ENCODE data around the gene SDK2. TPM values are rescaled to one million over a fixed set of nuclear protein-coding genes. Genes with fewer than 3 reads are reported as not detected.
"Not testable (repeated sequence)": the region's sequence is repeated elsewhere in the genome, so short reads cannot be mapped to it uniquely, and the experiment has no call there.

Gene SDK2
- total and polyA plus RNA-seq, 4 donors, result 0.15 to 5.3 (median 2.5) TPM

- H3K9me3 ChIP-seq (ENCODE audit: control insufficient read depth, low read length), result no peaks in the 10 kb centered on the region
- intact Hi-C loops (cut with DNase I), result no loop called here
- no peak overlapping the region for H3K27ac ChIP-seq (ENCODE audit: low read depth in 1 of 2, low read length in 2 of 2)
- no peaks in the 10 kb centered on the region for H3K4me1 ChIP-seq (ENCODE audit: control insufficient read depth in 1 of 2, insufficient read depth in 2 of 2, low read length in 2 of 2)
- no peaks in the 10 kb centered on the region for H3K36me3 ChIP-seq (ENCODE audit: control insufficient read depth in 1 of 2, insufficient read depth in 2 of 2, low read length in 1 of 2)
- no peak overlapping the region for H3K4me3 ChIP-seq (ENCODE audit: low read length in 2 of 2)
- whole genome bisulfite sequencing, 2 donors, result 8 to 11% methylated on average over 12 of the region's 12 CpGs
- ATAC-seq (ENCODE audit: low FRiP score) (peak; percentile 59), DNase-seq (peak; percentile 84 to 90)
- H3K27me3 ChIP-seq (ENCODE audit: control insufficient read depth in 1 of 2, insufficient read depth in 2 of 2, low read length in 1 of 2), result no peaks in the 10 kb centered on the region
Measured at GRCh38 chr17:73474370-73474988, 169.8 kb downstream of the SDK2 start.

DNA sequence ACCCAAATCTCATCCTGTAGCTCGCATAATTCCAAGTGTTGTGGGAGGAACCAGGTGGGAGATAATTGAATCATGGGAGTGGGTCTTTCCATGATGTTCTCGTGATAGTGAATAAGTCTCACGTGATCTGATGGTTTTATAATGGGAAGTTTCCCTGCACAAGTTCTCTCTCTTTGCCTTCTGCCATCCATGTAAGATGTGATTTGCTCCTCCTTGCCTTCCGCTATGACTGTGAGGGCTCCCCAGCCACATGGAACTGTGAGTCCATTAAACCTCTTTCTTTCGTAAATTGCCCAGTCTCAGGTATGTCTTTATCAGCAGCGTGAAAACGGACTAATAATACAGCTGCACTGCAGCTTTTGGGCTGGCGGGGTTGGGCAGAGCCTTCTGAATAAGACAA is 171.5 kb downstream of the SDK2 start:
- 83 to 85% methylated on average over 8 of the region's 8 CpGs for WGBS, 2 donors
- ATAC-seq (ENCODE audit: low FRiP score); intact Hi-C loops (cut with DNase I): not testable (repeated sequence)

DNA sequence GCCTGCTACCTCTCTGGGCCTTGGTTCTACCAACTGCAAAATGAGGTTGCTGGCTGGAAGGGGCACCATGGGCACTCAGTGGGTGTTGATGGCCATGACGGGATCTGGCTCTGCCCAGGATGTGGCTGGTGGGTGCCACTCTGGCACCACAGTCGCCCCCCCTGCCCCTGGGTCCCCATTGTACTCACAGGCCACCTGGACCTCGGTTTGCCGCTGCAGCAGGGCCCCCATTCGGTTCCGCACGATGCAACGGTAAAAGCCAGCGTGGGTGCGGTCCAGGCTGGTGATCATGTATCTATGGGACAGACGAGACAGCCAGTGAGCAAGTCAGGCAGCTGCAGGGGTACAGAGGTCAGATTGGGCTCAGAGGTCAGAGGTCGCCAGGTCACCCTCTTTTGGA is 172.3 kb downstream of the SDK2 start:
- Histone ChIP-seq H3K4me1 (ENCODE audit: control insufficient read depth in 1 of 2, insufficient read depth in 2 of 2, low read length in 2 of 2) (no peaks in the 10 kb centered on the region), H3K27me3 (ENCODE audit: control insufficient read depth in 1 of 2, insufficient read depth in 2 of 2, low read length in 1 of 2) (no peaks in the 10 kb centered on the region), H3K36me3 (ENCODE audit: control insufficient read depth in 1 of 2, insufficient read depth in 2 of 2, low read length in 1 of 2) (no peaks in the 10 kb centered on the region), H3K4me3 (ENCODE audit: low read length in 2 of 2) (no peak overlapping the region), H3K27ac (ENCODE audit: low read depth in 1 of 2, low read length in 2 of 2) (no peak overlapping the region), H3K9me3 (ENCODE audit: control insufficient read depth, low read length) (no peaks in the 10 kb centered on the region)
- ATAC-seq (ENCODE audit: low FRiP score), result no peak
- WGBS, 2 donors, result 95 to 99% methylated on average over 12 of the region's 12 CpGs
- no peak for DNase-seq
- intact Hi-C loops (cut with DNase I), result no loop called here

More for the DNA sequence above, 171.5 kb downstream of the SDK2 start:
- not testable (repeated sequence) for H3K9me3 ChIP-seq (ENCODE audit: control insufficient read depth, low read length); H3K36me3 ChIP-seq (ENCODE audit: control insufficient read depth in 1 of 2, insufficient read depth in 2 of 2, low read length in 1 of 2); H3K27me3 ChIP-seq (ENCODE audit: control insufficient read depth in 1 of 2, insufficient read depth in 2 of 2, low read length in 1 of 2); H3K27ac ChIP-seq (ENCODE audit: low read depth in 1 of 2, low read length in 2 of 2); DNase-seq; H3K4me3 ChIP-seq (ENCODE audit: low read length in 2 of 2); H3K4me1 ChIP-seq (ENCODE audit: control insufficient read depth in 1 of 2, insufficient read depth in 2 of 2, low read length in 2 of 2)

- ATAC-seq (ENCODE audit: low FRiP score), result no peak
- intact Hi-C loops (cut with DNase I), result no loop called here
- no peaks in the 10 kb centered on the region for H3K36me3 ChIP-seq (ENCODE audit: control insufficient read depth in 1 of 2, insufficient read depth in 2 of 2, low read length in 1 of 2)
- H3K27ac ChIP-seq (ENCODE audit: low read depth in 1 of 2, low read length in 2 of 2), result no peak overlapping the region
- no peaks in the 10 kb centered on the region for H3K9me3 ChIP-seq (ENCODE audit: control insufficient read depth, low read length)
- H3K4me1 ChIP-seq (ENCODE audit: control insufficient read depth in 1 of 2, insufficient read depth in 2 of 2, low read length in 2 of 2), result no peaks in the 10 kb centered on the region
- 96 to 97% methylated on average over 7 of the region's 7 CpGs for WGBS, 2 donors
- H3K4me3 ChIP-seq (ENCODE audit: low read length in 2 of 2), result no peak overlapping the region
- DNase-seq, result no peak
- no peaks in the 10 kb centered on the region for H3K27me3 ChIP-seq (ENCODE audit: control insufficient read depth in 1 of 2, insufficient read depth in 2 of 2, low read length in 1 of 2)
Measured at GRCh38 chr17:73470316-73470826, 173.9 kb downstream of the SDK2 start.

DNA sequence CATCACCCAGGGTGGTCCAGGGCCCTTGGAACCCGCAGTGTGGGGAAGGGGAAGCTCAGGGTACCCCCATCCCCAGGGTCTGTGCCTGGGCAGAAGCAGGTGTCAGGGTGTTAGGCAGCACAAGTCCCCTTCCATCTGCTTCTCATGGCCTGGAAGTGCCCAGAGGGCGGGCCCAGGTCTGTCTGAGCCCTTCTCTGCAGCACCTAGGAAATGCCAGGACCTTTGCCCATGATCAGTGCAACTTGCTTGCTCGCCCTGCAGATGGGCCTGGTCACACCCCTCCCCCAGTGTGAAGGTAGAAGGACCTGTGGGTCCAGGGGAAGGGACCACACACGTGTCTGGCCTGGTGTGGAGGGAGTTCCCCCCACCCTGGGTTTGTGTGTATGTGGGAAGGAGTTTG is 174.9 kb downstream of the SDK2 start:
- Histone ChIP-seq H3K9me3 (ENCODE audit: control insufficient read depth, low read length) (no peaks in the 10 kb centered on the region), H3K4me3 (ENCODE audit: low read length in 2 of 2) (no peak overlapping the region), H3K4me1 (ENCODE audit: control insufficient read depth in 1 of 2, insufficient read depth in 2 of 2, low read length in 2 of 2) (no peaks in the 10 kb centered on the region), H3K27ac (ENCODE audit: low read depth in 1 of 2, low read length in 2 of 2) (no peak overlapping the region), H3K36me3 (ENCODE audit: control insufficient read depth in 1 of 2, insufficient read depth in 2 of 2, low read length in 1 of 2) (no peaks in the 10 kb centered on the region), H3K27me3 (ENCODE audit: control insufficient read depth in 1 of 2, insufficient read depth in 2 of 2, low read length in 1 of 2) (no peaks in the 10 kb centered on the region)
- intact Hi-C loops (cut with DNase I), result no loop called here
- WGBS, 2 donors, result 97 to 98% methylated on average over 4 of the region's 4 CpGs
- DNase-seq (no peak), ATAC-seq (ENCODE audit: low FRiP score) (no peak)

DNA sequence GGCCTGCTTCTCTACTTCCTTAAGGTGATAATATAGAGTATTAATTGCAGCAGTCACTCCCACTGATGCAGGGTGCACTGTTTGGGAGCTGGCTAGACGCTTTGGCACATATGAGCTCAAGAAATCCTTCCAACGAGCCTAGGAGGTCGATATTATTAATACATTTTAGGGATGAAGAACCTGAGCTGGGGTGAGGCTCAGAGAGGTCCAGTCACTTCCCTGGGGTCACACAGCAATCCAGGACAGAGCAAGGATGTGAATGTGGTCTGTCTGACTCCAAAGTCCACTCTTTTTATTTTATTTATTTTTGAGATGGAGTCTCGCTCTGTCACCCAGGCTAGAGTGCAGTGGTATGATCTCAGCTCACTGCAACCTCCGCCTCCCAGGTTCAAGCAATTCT is 176.0 kb downstream of the SDK2 start:
- intact Hi-C loops (cut with DNase I), result no loop called here
- ATAC-seq (ENCODE audit: low FRiP score), result no peak
- WGBS, 2 donors, result 86 to 91% methylated on average over 5 of the region's 5 CpGs

DNA sequence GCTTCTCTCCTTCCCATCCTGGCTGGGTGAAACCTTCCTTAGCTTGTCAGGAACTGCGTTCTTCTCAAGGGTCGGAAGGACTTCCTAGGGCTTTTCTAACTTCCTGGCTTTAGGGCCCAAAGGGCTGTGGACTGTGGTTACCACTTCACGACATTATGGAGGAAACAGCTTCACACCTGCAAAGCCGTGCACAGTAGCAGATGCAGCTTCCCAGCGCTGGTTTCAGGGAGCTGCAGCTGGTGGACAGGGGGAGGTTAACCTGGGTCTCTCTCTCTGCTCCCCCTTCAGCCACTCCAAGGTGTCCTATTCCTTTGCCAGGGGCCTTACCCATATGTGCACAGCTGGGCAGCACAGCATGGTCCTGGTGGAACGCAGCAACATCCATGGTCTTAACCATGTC is 176.6 kb downstream of the SDK2 start:
- no peaks in the 10 kb centered on the region for H3K36me3 ChIP-seq (ENCODE audit: control insufficient read depth in 1 of 2, insufficient read depth in 2 of 2, low read length in 1 of 2)
- no peak for DNase-seq
- WGBS, 2 donors, result 95% methylated on average over 6 of the region's 6 CpGs
- no peaks in the 10 kb centered on the region for H3K27me3 ChIP-seq (ENCODE audit: control insufficient read depth in 1 of 2, insufficient read depth in 2 of 2, low read length in 1 of 2)
- no peak overlapping the region for H3K4me3 ChIP-seq (ENCODE audit: low read length in 2 of 2)
- no peaks in the 10 kb centered on the region for H3K9me3 ChIP-seq (ENCODE audit: control insufficient read depth, low read length)
- intact Hi-C loops (cut with DNase I), result no loop called here
- H3K4me1 ChIP-seq (ENCODE audit: control insufficient read depth in 1 of 2, insufficient read depth in 2 of 2, low read length in 2 of 2), result no peaks in the 10 kb centered on the region
- ATAC-seq (ENCODE audit: low FRiP score), result no peak
- H3K27ac ChIP-seq (ENCODE audit: low read depth in 1 of 2, low read length in 2 of 2), result no peak overlapping the region

More for the DNA sequence above, 176.0 kb downstream of the SDK2 start:
- H3K27me3 ChIP-seq (ENCODE audit: control insufficient read depth in 1 of 2, insufficient read depth in 2 of 2, low read length in 1 of 2), result no peaks in the 10 kb centered on the region
- H3K36me3 ChIP-seq (ENCODE audit: control insufficient read depth in 1 of 2, insufficient read depth in 2 of 2, low read length in 1 of 2), result no peaks in the 10 kb centered on the region
- no peaks in the 10 kb centered on the region for H3K9me3 ChIP-seq (ENCODE audit: control insufficient read depth, low read length)
- DNase-seq, result no peak
- H3K4me1 ChIP-seq (ENCODE audit: control insufficient read depth in 1 of 2, insufficient read depth in 2 of 2, low read length in 2 of 2), result no peaks in the 10 kb centered on the region
- H3K27ac ChIP-seq (ENCODE audit: low read depth in 1 of 2, low read length in 2 of 2), result no peak overlapping the region
- H3K4me3 ChIP-seq (ENCODE audit: low read length in 2 of 2), result no peak overlapping the region

DNA sequence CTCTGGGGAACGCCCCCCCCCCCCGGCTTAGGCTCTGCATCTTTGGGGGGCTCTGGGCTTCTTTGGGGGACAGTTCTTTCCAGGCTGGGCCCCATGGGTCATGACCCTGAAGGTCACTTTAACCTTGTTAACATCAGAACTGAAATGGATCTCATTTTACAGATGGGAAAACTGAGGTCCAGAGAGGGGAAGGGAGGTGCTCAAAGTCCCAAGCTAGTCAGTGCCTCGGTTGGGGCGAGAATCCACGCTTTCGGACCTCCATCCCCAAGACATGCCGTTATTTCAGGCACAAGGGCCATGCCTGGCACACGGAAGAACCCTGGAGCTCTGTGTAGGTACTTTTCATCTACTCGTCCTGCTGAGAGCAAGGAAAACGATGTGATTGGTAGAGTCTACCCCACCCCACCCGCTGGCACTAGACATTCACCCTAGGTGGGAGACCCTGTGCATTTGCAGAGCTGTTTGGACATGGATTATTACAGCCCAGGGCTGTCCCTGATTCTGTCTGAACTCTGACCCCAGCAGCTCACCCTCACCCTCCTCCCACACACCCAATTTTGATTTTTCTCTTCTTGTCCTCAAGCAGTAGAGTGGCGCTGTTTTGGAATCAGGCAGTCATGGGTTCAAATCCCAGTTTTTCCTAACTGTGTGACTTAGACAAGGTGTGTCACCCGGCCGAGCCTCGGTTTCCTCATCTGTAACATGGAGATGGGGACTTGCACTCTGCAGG is 177.4 kb downstream of the SDK2 start:
- no peaks in the 10 kb centered on the region for H3K4me1 ChIP-seq (ENCODE audit: control insufficient read depth in 1 of 2, insufficient read depth in 2 of 2, low read length in 2 of 2)
- no peak overlapping the region for H3K4me3 ChIP-seq (ENCODE audit: low read length in 2 of 2)
- intact Hi-C loops (cut with DNase I), result no loop called here
- H3K27ac ChIP-seq (ENCODE audit: low read depth in 1 of 2, low read length in 2 of 2), result no peak overlapping the region
- no peaks in the 10 kb centered on the region for H3K36me3 ChIP-seq (ENCODE audit: control insufficient read depth in 1 of 2, insufficient read depth in 2 of 2, low read length in 1 of 2)
- no peaks in the 10 kb centered on the region for H3K27me3 ChIP-seq (ENCODE audit: control insufficient read depth in 1 of 2, insufficient read depth in 2 of 2, low read length in 1 of 2)
- H3K9me3 ChIP-seq (ENCODE audit: control insufficient read depth, low read length), result no peaks in the 10 kb centered on the region
- ATAC-seq (ENCODE audit: low FRiP score) (no peak), DNase-seq (no peak)
- 82 to 83% methylated on average over 15 of the region's 15 CpGs for WGBS, 2 donors

GRCh38 chr17:73465953-73466230 is 178.4 kb downstream of the SDK2 start:
- DNase-seq (no peak), ATAC-seq (ENCODE audit: low FRiP score) (no peak)
- no peaks in the 10 kb centered on the region for H3K9me3 ChIP-seq (ENCODE audit: control insufficient read depth, low read length)
- H3K36me3 ChIP-seq (ENCODE audit: control insufficient read depth in 1 of 2, insufficient read depth in 2 of 2, low read length in 1 of 2), result no peaks in the 10 kb centered on the region
- H3K27ac ChIP-seq (ENCODE audit: low read depth in 1 of 2, low read length in 2 of 2), result no peak overlapping the region
- no peak overlapping the region for H3K4me3 ChIP-seq (ENCODE audit: low read length in 2 of 2)
- H3K4me1 ChIP-seq (ENCODE audit: control insufficient read depth in 1 of 2, insufficient read depth in 2 of 2, low read length in 2 of 2), result no peaks in the 10 kb centered on the region
- WGBS, 2 donors, result 84 to 91% methylated on average over 2 of the region's 2 CpGs
- intact Hi-C loops (cut with DNase I), result no loop called here
- H3K27me3 ChIP-seq (ENCODE audit: control insufficient read depth in 1 of 2, insufficient read depth in 2 of 2, low read length in 1 of 2), result no peaks in the 10 kb centered on the region
